IMR-90 (cell line): ENCODE data around the gene EIF5A. TPM values are rescaled to one million over a fixed set of nuclear protein-coding genes. Genes with fewer than 3 reads are reported as not detected.

Experiments used
- ATAC-seq: fragments of 200-7000 bp; cut with Tn5 transposase; 2 replicates; pipeline ENCODE4 v1.9.1; 2020; ENCODE audit warnings: low read depth, mild to moderate bottlenecking, moderate library complexity
- BruUV-seq: library from RNA; stranded (reverse); fragments of 400-500 nt; replicated peaks from 2 replicates; lab custom pipeline; 2021; lab: Mats Ljungman, UMichigan
- CTCF ChIA-PET: fragments of 300-600 bp; formaldehyde crosslinking; extraction: SDS; loops from one replicate; lab custom pipeline; 2021; ENCODE audit warnings: antibody characterized with exemption; lab: Yijun Ruan, JAX
- POLR2A ChIA-PET: fragments of 300-600 bp; sonication (Branson Sonifier 250); formaldehyde crosslinking; loops from one replicate; lab custom pipeline; 2022; ENCODE audit warnings: antibody characterized with exemption; ENCODE audit not compliant: unreplicated experiment; lab: Charles Lee
- DNase-seq: peaks from one replicate; pipeline ENCODE4 v3.0.0; 2013
- H2AFZ ChIP-seq: replicated peaks from 2 replicates; pipeline ENCODE3; 2013; ENCODE audit warnings: low read length, mild to moderate bottlenecking; ENCODE audit not compliant: poor library complexity
- H2AK5ac ChIP-seq: 2 replicates; pipeline ENCODE4 v1.6.1; 2013; ENCODE audit warnings: low read depth, low read length, inconsistent platforms
- H2AK9ac ChIP-seq: replicated peaks from 2 replicates; pipeline ENCODE3; 2013; ENCODE audit warnings: mild to moderate bottlenecking, low read depth, low read length, moderate library complexity; ENCODE audit not compliant: poor library complexity
- H2BK120ac ChIP-seq: 2 replicates; pipeline ENCODE4 v1.6.1; 2013; ENCODE audit warnings: low read depth, low read length, inconsistent platforms
- H2BK15ac ChIP-seq: 3 replicates; pipeline ENCODE4 v1.6.1; 2013; ENCODE audit warnings: low read depth, low read length, inconsistent platforms
- H2BK20ac ChIP-seq: 2 replicates; pipeline ENCODE4 v1.6.1; 2013; ENCODE audit warnings: low read depth, mild to moderate bottlenecking, inconsistent platforms, low read length, moderate library complexity
- H2BK5ac ChIP-seq: 2 replicates; pipeline ENCODE4 v1.6.1; 2013; ENCODE audit warnings: mild to moderate bottlenecking, low read depth, low read length, inconsistent platforms; ENCODE audit not compliant: poor library complexity, severe bottlenecking
- H3K14ac ChIP-seq: replicated peaks from 2 replicates; pipeline ENCODE4 v1.6.1; 2013; ENCODE audit warnings: low read depth, low read length, inconsistent platforms
- H3K18ac ChIP-seq: 2 replicates; pipeline ENCODE4 v1.6.1; 2013; ENCODE audit warnings: low read depth, low read length, control low read depth
- H3K23ac ChIP-seq: 2 replicates; pipeline ENCODE4 v1.6.1; 2013; ENCODE audit warnings: low read depth, low read length, inconsistent platforms
- H3K27ac ChIP-seq: 2 replicates; pipeline ENCODE4 v1.5.1; 2013; ENCODE audit warnings: mild to moderate bottlenecking, control low read depth, low read length; ENCODE audit not compliant: insufficient read depth
- H3K27me3 ChIP-seq: 2 replicates; pipeline ENCODE4 v1.6.1; 2013; ENCODE audit warnings: low read length; ENCODE audit not compliant: control insufficient read depth, insufficient read depth
- H3K36me3 ChIP-seq: 2 replicates; pipeline ENCODE4 v1.6.1; 2013; ENCODE audit warnings: low read length, mixed read lengths; ENCODE audit not compliant: control insufficient read depth, insufficient read depth
- H3K4ac ChIP-seq: 2 replicates; pipeline ENCODE4 v1.6.1; 2013; ENCODE audit warnings: low read depth, low read length, inconsistent platforms
- H3K4me1 ChIP-seq: 2 replicates; pipeline ENCODE4 v1.6.1; 2013; ENCODE audit warnings: low read length, mixed read lengths; ENCODE audit not compliant: control insufficient read depth, insufficient read depth
- H3K4me2 ChIP-seq: 2 replicates; pipeline ENCODE4 v1.6.1; 2013; ENCODE audit warnings: low read depth, mild to moderate bottlenecking, control low read depth, low read length, moderate library complexity
- H3K4me3 ChIP-seq: 2 replicates; pipeline ENCODE4 v1.5.1; 2013; ENCODE audit warnings: low read depth, mild to moderate bottlenecking, control low read depth, low read length, moderate library complexity; ENCODE audit not compliant: insufficient read depth
- H3K56ac ChIP-seq: 2 replicates; pipeline ENCODE4 v1.6.1; 2013; ENCODE audit warnings: low read length, inconsistent platforms; ENCODE audit not compliant: insufficient read depth; ENCODE audit errors: extremely low read depth
- H3K79me1 ChIP-seq, 2 experiments: 2 replicates each; pipeline ENCODE4 v1.6.1; 2013; ENCODE audit warnings: low read length in 2 of 2, inconsistent platforms in 1 of 2, low read depth in 1 of 2
- H3K9ac ChIP-seq: 2 replicates; pipeline ENCODE4 v1.6.1; 2013; ENCODE audit warnings: low read depth, low read length, control low read depth
- H3K9me1 ChIP-seq: 2 replicates; pipeline ENCODE4 v1.6.1; 2013; ENCODE audit warnings: low read length, inconsistent platforms; ENCODE audit not compliant: insufficient read depth
- H3K9me3 ChIP-seq: 2 replicates; pipeline ENCODE4 v1.6.1; 2013; ENCODE audit warnings: low read length; ENCODE audit not compliant: control insufficient read depth, insufficient read depth
- H4K20me1 ChIP-seq: 2 replicates; pipeline ENCODE4 v1.6.1; 2013; ENCODE audit warnings: low read length, inconsistent platforms; ENCODE audit not compliant: insufficient read depth
- H4K5ac ChIP-seq: 2 replicates; pipeline ENCODE4 v1.6.1; 2013; ENCODE audit warnings: mild to moderate bottlenecking, low read depth, low read length, control low read depth
- H4K8ac ChIP-seq, 2 experiments: 2 replicates each; pipeline ENCODE4 v1.6.1; 2013; ENCODE audit warnings: low read depth in 2 of 2, low read length in 2 of 2, control low read depth in 1 of 2, inconsistent platforms in 1 of 2
- H4K91ac ChIP-seq: 2 replicates; pipeline ENCODE4 v1.6.1; 2013; ENCODE audit warnings: low read depth, low read length, inconsistent platforms; ENCODE audit not compliant: insufficient read depth
- FOS ChIP-seq: fragments of 150-350 bp; IDR thresholded peaks from 2 replicates; pipeline ENCODE4 v1.6.1; 2016; ENCODE audit warnings: low read depth, low read length
- MAZ ChIP-seq: IDR thresholded peaks from 2 replicates; pipeline ENCODE4 v1.6.1; 2012; ENCODE audit warnings: low read depth, mild to moderate bottlenecking, low read length, improper control_type of control experiment, moderate library complexity, borderline replicate concordance
- MXI1 ChIP-seq: IDR thresholded peaks from 2 replicates; pipeline ENCODE4 v1.6.1; 2012; ENCODE audit warnings: low read depth, mild to moderate bottlenecking, low read length, moderate library complexity, borderline replicate concordance
- POLR2A ChIP-seq: IDR thresholded peaks from 2 replicates; pipeline ENCODE4 v1.6.1; 2012; ENCODE audit warnings: mild to moderate bottlenecking, low read depth, low read length
- WGBS, 2 experiments: methylation state at CpG; one replicate each; pipeline versions ENCODE4 v1.1.5 to v1.1.7; 2013; ENCODE audit warnings: missing lambda C conversion rate in 2 of 2; ENCODE audit not compliant: insufficient read length in 1 of 2; ENCODE audit errors: extremely low coverage in 2 of 2; 5-methylcytosine and 5-hydroxymethylcytosine counted together
- dilution Hi-C: fragments of 300-500 bp; cut with HindIII; formaldehyde crosslinking; loops from one replicate; pipeline ENCODE4 v1.14.3; 2018; ENCODE audit warnings: low sequenced_read_pairs; ENCODE audit not compliant: unreplicated experiment
- in situ Hi-C: fragments of 300-500 bp; cut with MboI; formaldehyde crosslinking; loops from 3 replicates; pipeline ENCODE4 v1.14.3; 2019; ENCODE audit warnings: low sequenced_read_pairs, inconsistent platforms, mixed read lengths
- intact Hi-C: fragments of 100-400 bp; cut with micrococcal nuclease; formaldehyde crosslinking; loops from 2 replicates; pipeline ENCODE4 v1.10.0; 2022
- polyA plus RNA-seq, 3 experiments: library from polyadenylated mRNA; depleted of rRNA; stranded (reverse); fragments of >200 nt; gene quantifications; 2 replicates each; pipeline ENCODE4 v1.2.3, GENCODE V29; 2012; ENCODE audit warnings: low replicate concordance in 1 of 3
- total RNA-seq: library from RNA; depleted of rRNA; stranded (reverse); fragments of >200 nt; gene quantifications from 2 replicates; pipeline ENCODE4 v1.2.3, GENCODE V29; 2012
- TF ChIP-seq, protein P1 (sequence below): fragments of 150-350 bp; IDR thresholded peaks from 2 replicates; pipeline ENCODE4 v1.6.1; 2017; ENCODE audit warnings: mild to moderate bottlenecking, antibody characterized with exemption, low read length, low read depth
- TF ChIP-seq, protein P2 (sequence below): conservative IDR thresholded peaks from 2 replicates; pipeline ENCODE4 v1.5.1; 2012; ENCODE audit warnings: mild to moderate bottlenecking, low read depth, low read length, improper control_type of control experiment

EIF5A gene
- total and polyA plus RNA-seq, 2 of the 4 experiments (the other 2 are of a cell fraction) = 782 to 883 TPM

DNA sequence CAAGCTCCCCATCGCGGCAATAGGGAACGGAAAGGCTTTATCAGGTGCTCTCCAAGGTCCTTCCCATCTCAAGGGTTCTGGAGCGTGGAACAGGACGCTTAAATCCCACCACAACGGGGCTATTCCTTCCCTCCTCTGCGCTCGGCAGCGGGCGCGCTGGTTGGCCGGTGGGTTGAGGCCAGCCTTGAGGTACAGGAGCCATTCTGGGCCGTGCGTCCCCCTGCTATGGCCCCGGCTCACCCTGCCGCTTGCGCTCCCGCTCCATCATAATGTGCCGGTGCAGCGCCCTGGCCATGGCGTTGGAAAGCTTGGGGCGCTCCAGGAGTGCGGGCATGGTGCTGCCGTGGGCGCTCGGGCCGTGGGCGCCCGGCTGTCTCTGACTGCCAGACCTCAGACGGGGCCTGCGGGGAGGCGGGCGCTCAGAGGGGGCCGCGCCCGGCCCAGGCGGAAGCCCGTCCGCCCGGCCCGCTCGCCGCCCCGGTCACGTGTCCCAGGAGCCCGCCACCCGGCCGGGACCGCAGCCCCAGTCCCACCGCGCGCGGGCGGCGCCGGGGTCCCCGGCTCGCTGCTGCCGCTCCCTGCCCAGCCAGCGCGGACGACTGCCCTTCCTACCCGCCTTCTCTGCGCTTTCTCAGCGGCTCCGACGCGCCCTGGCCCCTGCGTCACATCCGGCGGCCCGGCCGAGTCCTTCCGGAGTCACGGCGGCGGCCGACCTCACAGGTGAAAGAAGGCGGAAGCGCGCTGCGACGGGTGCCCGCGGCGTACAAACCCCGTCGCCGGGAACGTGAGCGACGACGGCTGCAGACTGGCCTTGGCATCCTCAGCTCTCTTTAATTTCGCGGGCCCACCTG lies 7.5 kb downstream of the EIF5A start, which contains the start of gene GPS2:
TSS of gene GPS2 (minus strand) at position 642 of the 851 bp plus-strand sequence. CDS start at position 334, 308 bp downstream.
- Histone ChIP-seq H2AK9ac (peak within 1 kb of the TSS; percentile 89), H4K8ac (peak within 1 kb of the TSS; percentile 98 to 99), H4K20me1 (peaks cover 47% of the 10 kb centered on the region), H2AK5ac (peak within 1 kb of the TSS; percentile 48), H3K4me2 (peak within 1 kb of the TSS; percentile 97), H2BK15ac (no peak within 1 kb of the TSS), H3K4me1 (peaks cover 7% of the 10 kb centered on the region), H3K79me1 (peaks cover 25 to 49% of the 10 kb centered on the region in 2 experiments), H3K4ac (peak within 1 kb of the TSS; percentile 57), H3K9me3 (no peaks in the 10 kb centered on the region), H2BK5ac (peak within 1 kb of the TSS; percentile 64), H2BK120ac (no peak within 1 kb of the TSS), H2AFZ (peak within 1 kb of the TSS; percentile 90), H3K27ac (peak within 1 kb of the TSS; percentile 84), H3K4me3 (peak within 1 kb of the TSS; percentile 78), H3K36me3 (peaks cover 56% of the 10 kb centered on the region), H3K23ac (peak within 1 kb of the TSS; percentile 68), H3K14ac (peak within 1 kb of the TSS; percentile 41; the same call in 1 of the 2 replicates), H2BK20ac (no peak within 1 kb of the TSS), H3K9me1 (peaks cover 11% of the 10 kb centered on the region; the same call in 1 of the 2 replicates), H4K5ac (peak within 1 kb of the TSS; percentile 97), H3K56ac (peak within 1 kb of the TSS; percentile 40), H3K27me3 (no peaks in the 10 kb centered on the region), H4K91ac (peak within 1 kb of the TSS; percentile 55; the same call in 1 of the 2 replicates), H3K9ac (peak within 1 kb of the TSS; percentile 91), H3K18ac (no peak within 1 kb of the TSS)
- ChIA-PET POLR2A (interaction anchor here (0.5 kb wide), 1 partner anchor 247 kb away, joined by 3 read pairs; no protein-coding TSS in a partner anchor), CTCF (no interaction called here)
- DNase-seq (peak; percentile 71), ATAC-seq (peak; percentile 85)
- BruUV-seq = no TSS peak
- dilution Hi-C loops (no loop called here), in situ Hi-C loops (no loop called here), intact Hi-C loops (no loop called here)
- 1% methylated on average over 42 of the region's 95 CpGs; no CpG with 5 or more reads in 1 of the 2 experiments for WGBS, 2 experiments
- TF ChIP-seq, protein P1, sequence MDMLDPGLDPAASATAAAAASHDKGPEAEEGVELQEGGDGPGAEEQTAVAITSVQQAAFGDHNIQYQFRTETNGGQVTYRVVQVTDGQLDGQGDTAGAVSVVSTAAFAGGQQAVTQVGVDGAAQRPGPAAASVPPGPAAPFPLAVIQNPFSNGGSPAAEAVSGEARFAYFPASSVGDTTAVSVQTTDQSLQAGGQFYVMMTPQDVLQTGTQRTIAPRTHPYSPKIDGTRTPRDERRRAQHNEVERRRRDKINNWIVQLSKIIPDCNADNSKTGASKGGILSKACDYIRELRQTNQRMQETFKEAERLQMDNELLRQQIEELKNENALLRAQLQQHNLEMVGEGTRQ = peak; percentile 74
- peak; percentile 89 for TF ChIP-seq POLR2A
- no peak for TF ChIP-seq FOS
- TF ChIP-seq MXI1 = peak; percentile 93
- peak; percentile 61; the same call in 1 of the 2 replicates for TF ChIP-seq MAZ
- TF ChIP-seq, protein P2, sequence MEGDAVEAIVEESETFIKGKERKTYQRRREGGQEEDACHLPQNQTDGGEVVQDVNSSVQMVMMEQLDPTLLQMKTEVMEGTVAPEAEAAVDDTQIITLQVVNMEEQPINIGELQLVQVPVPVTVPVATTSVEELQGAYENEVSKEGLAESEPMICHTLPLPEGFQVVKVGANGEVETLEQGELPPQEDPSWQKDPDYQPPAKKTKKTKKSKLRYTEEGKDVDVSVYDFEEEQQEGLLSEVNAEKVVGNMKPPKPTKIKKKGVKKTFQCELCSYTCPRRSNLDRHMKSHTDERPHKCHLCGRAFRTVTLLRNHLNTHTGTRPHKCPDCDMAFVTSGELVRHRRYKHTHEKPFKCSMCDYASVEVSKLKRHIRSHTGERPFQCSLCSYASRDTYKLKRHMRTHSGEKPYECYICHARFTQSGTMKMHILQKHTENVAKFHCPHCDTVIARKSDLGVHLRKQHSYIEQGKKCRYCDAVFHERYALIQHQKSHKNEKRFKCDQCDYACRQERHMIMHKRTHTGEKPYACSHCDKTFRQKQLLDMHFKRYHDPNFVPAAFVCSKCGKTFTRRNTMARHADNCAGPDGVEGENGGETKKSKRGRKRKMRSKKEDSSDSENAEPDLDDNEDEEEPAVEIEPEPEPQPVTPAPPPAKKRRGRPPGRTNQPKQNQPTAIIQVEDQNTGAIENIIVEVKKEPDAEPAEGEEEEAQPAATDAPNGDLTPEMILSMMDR = no peak
